Muscle of leg (tissue), 11 donors: ENCODE data around the gene S100G. TPM values are rescaled to one million over a fixed set of nuclear protein-coding genes. Genes with fewer than 3 reads are reported as not detected.

ENCODE experiments used
- DNase-seq: peaks from one replicate; pipeline ENCODE4 v3.0.0; 2013
- H3K27ac ChIP-seq: one replicate; pipeline ENCODE4 v1.5.1; 2013; ENCODE audit warnings: mild to moderate bottlenecking, low read length, control low read depth
- H3K27me3 ChIP-seq: one replicate; pipeline ENCODE4 v1.6.1; 2013; ENCODE audit warnings: low read length; ENCODE audit not compliant: control insufficient read depth, insufficient read depth
- H3K36me3 ChIP-seq: one replicate; pipeline ENCODE4 v1.6.1; 2013; ENCODE audit warnings: low read length; ENCODE audit not compliant: control insufficient read depth, insufficient read depth
- H3K4me1 ChIP-seq: one replicate; pipeline ENCODE4 v1.6.1; 2013; ENCODE audit warnings: low read length; ENCODE audit not compliant: control insufficient read depth, insufficient read depth
- H3K4me3 ChIP-seq: one replicate; pipeline ENCODE4 v1.5.1; 2013; ENCODE audit warnings: low read length, control low read depth
- H3K9me3 ChIP-seq: replicated peaks from 2 replicates; pipeline ENCODE4 v1.6.1; 2013; ENCODE audit warnings: low read depth, low read length; ENCODE audit not compliant: control insufficient read depth
- WGBS: methylation state at CpG from one replicate; pipeline ENCODE4 v1.1.5; 2013; ENCODE audit warnings: missing lambda C conversion rate; ENCODE audit not compliant: insufficient coverage; 5-methylcytosine and 5-hydroxymethylcytosine counted together
- polyA plus RNA-seq, 8 donors: library from polyadenylated mRNA; unstranded; fragments of 120-200 nt; gene quantifications; one replicate each; pipeline versions ENCODE4 v1.2.1 to v1.2.3, GENCODE V29; 2013; ENCODE audit warnings: inconsistent platforms in 1 of 8, low replicate concordance in 1 of 8; ENCODE audit not compliant: insufficient read length in 8 of 8, insufficient read depth in 1 of 8
- total RNA-seq: library from RNA; stranded (reverse); fragments of 120-200 nt; gene quantifications from one replicate; pipeline ENCODE4 v1.2.4, GENCODE V29; 2013

The S100G gene
- total and polyA plus RNA-seq, 9 donors, result not detected

GRCh38 chrX:16702700-16703599 lies 53.0 kb downstream of the S100G start:
- no peak for DNase-seq
- Histone ChIP-seq H3K27me3 (peaks cover 36% of the 10 kb centered on the region), H3K4me3 (no peak overlapping the region), H3K36me3 (peaks cover 6% of the 10 kb centered on the region), H3K4me1 (no peaks in the 10 kb centered on the region), H3K9me3 (no peaks in the 10 kb centered on the region), H3K27ac (no peak overlapping the region)
- WGBS, result 95% methylated on average over 9 of the region's 15 CpGs

Other genes starting within 250 kb of the S100G start
- 18.9 TPM for gene CTPS2, start 62.5 kb downstream of the S100G start, total RNA-seq
- 10 to 100 TPM; 13.3 to 20.1 (median 15.5) TPM for gene CTPS2, start 62.5 kb downstream of the S100G start, polyA plus RNA-seq
- 16.3 TPM for gene SYAP1, start 69.5 kb downstream of the S100G start, total RNA-seq
- 10 to 100 TPM; 11.6 to 17.2 (median 12.8) TPM for gene SYAP1, start 69.5 kb downstream of the S100G start, polyA plus RNA-seq
- gene TXLNG, start 136.3 kb downstream of the S100G start, total RNA-seq, result 7.6 TPM
- 1 to 10 TPM; 6.7 to 10.0 (median 7.7) TPM for gene TXLNG, start 136.3 kb downstream of the S100G start, polyA plus RNA-seq
- gene RBBP7, start 220.2 kb downstream of the S100G start, total RNA-seq, result 116 TPM
- gene RBBP7, start 220.2 kb downstream of the S100G start, polyA plus RNA-seq, result 100 to 1,000 TPM; 110 to 165 (median 154) TPM